PFSK-1 (cell line): ENCODE results near the gene APOBEC2.

Experiments used
- FOXP2 ChIP-seq: optimal IDR thresholded peaks from 2 replicates; pipeline ENCODE3; 2011; ENCODE audit warnings: borderline replicate concordance, control low read depth, inconsistent platforms; ENCODE audit not compliant: insufficient read depth; ENCODE audit errors: extremely low read length, extremely low read depth
- POLR2AphosphoS5 ChIP-seq: IDR thresholded peaks from 2 replicates; pipeline ENCODE4 v1.6.1; 2012; ENCODE audit warnings: low read depth, mild to moderate bottlenecking, control low read depth, low read length, moderate library complexity
- REST ChIP-seq, 2 experiments: IDR thresholded peaks; 2 replicates each; pipeline versions ENCODE4 v1.6.1 to v1.8.0; 2011 to 2012; ENCODE audit warnings: low read depth in 2 of 2, low read length in 2 of 2, control low read depth in 1 of 2, inconsistent platforms in 1 of 2, mild to moderate bottlenecking in 1 of 2, moderate library complexity in 1 of 2; ENCODE audit not compliant: insufficient read depth in 1 of 2
- SIN3A ChIP-seq: IDR thresholded peaks from 2 replicates; pipeline ENCODE4 v1.6.1; 2012; ENCODE audit warnings: mild to moderate bottlenecking, low read length, moderate library complexity, borderline replicate concordance; ENCODE audit not compliant: insufficient read depth
- TAF1 ChIP-seq: IDR thresholded peaks from 2 replicates; pipeline ENCODE4 v1.6.1; 2012; ENCODE audit warnings: low read length, control low read depth, borderline replicate concordance; ENCODE audit not compliant: insufficient read depth

Gene APOBEC2

GRCh38 chr6:41043151-41043550, 9.9 kb upstream of the APOBEC2 start:
- TF ChIP-seq REST (IDR thresholded peaks at IDR 0.05; ENCODE audit: insufficient read depth in 1 of 2, low read depth in 2 of 2, low read length in 2 of 2): no peak
- no peak for TF ChIP-seq SIN3A
- no peak for TF ChIP-seq FOXP2
- TF ChIP-seq TAF1: no peak
- TF ChIP-seq POLR2AphosphoS5: no peak

- TF ChIP-seq SIN3A (no peak), REST (IDR thresholded peaks at IDR 0.05; ENCODE audit: insufficient read depth in 1 of 2, low read depth in 2 of 2, low read length in 2 of 2) (no peak), POLR2AphosphoS5 (no peak), FOXP2 (no peak), TAF1 (no peak)
Measured at GRCh38 chr6:41045664-41046063, 7.3 kb upstream of the APOBEC2 start.

- no peak for TF ChIP-seq POLR2AphosphoS5
- TF ChIP-seq TAF1: no peak
- TF ChIP-seq FOXP2: no peak
Measured at GRCh38 chr6:41046084-41046483, 6.9 kb upstream of the APOBEC2 start.

GRCh38 chr6:41047306-41047705, 5.7 kb upstream of the APOBEC2 start:
- TF ChIP-seq SIN3A (no peak), TAF1 (no peak), FOXP2 (no peak), REST (IDR thresholded peaks at IDR 0.05; ENCODE audit: insufficient read depth in 1 of 2, low read depth in 2 of 2, low read length in 2 of 2) (no peak)

- no peak for TF ChIP-seq POLR2AphosphoS5
- no peak for TF ChIP-seq FOXP2
- no peak for TF ChIP-seq REST (IDR thresholded peaks at IDR 0.05; ENCODE audit: insufficient read depth in 1 of 2, low read depth in 2 of 2, low read length in 2 of 2)
- no peak for TF ChIP-seq TAF1
- TF ChIP-seq SIN3A: no peak
Measured at GRCh38 chr6:41047745-41048732, 5.0 kb upstream of the APOBEC2 start.
